Fibroblast of upper back skin (primary cell): ENCODE measurements around the gene TOM1.

Source experiments
- DNase-seq: peaks from one replicate; pipeline ENCODE4 v3.0.0-alpha.2; 2013

Gene TOM1

DNA sequence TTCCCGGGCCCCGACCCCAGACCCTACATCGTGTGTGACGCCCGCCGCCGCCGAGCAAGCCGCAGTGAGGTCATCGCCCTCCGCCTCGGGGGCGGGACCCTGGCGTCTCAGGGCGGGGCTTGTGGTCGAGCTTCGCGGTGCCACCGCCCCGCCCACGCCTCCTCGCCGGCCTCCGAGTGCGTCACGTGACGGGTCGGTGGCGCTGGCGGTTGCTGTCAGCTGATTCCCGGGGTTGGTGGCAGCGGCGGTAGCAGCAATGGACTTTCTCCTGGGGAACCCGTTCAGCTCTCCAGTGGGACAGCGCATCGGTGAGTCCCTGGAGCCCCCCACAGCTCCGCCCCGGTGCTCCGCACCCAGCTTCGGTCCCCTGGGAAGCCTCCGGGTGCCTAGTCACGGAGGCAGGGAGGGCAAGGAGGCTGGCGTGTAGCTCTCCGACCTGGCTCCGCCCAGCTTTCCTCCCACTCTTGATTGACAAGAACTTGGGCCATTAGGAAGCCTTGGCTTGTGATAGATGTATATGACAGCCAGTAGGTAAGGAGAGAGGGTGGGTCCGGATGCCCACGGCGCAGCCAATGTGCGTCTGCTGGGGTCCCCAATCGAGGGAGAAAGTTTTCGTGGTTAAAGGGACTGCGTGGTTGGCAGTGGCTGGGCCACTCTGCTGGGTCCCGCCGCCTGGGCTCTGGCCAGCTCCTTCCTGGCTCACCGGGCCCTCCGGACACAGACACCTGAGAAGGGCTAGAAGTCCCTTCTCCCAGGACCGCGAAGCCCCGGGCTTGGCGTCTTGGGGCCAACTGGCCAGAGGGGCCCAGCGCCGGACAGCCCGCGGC lies at the start of gene TOM1:
TSS of gene TOM1 (plus strand) at position 222 of the 827 bp plus-strand sequence. CDS start at position 257, 35 bp downstream.
- DNase-seq, result peak; percentile 99

DNA sequence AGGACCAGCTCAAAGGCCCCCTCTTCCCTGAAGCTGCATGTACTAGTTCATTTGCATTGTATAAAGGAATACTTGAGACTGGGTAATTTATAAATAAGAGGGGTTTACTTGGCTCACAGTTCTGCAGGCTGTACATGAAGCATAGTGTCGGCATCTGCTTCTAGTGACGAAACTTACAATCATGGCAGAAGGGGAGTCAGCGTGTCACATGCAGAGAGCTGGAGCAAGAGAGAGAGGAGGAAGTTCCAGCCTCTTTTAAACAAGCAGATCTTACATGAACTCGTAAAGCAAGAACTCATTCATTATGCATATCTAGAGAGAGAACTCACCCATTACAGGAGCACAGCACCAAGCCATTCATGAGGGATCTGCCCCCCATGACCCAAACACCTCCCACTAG lies 49.5 kb upstream of the TOM1 start:
- no peak for DNase-seq

DNA sequence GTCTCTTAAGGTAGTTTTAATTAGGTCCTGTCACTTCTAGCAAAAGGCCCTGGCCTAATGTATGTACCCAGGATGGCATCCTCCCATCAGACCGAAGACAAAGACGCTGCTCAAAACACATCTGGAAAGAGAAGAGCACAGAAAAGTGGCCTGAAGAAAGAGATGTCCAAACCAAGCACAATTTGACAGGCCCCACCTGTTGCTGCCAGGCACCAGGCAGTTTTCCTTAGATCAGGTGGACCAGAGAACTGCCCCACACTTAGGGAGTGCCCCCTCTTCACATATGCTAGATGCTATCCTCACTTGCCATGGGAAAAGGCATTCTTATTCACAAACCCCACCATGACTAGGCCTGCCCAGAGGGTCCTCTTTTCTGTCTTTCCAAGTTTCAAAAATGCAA lies 45.7 kb upstream of the TOM1 start:
- no peak for DNase-seq

DNA sequence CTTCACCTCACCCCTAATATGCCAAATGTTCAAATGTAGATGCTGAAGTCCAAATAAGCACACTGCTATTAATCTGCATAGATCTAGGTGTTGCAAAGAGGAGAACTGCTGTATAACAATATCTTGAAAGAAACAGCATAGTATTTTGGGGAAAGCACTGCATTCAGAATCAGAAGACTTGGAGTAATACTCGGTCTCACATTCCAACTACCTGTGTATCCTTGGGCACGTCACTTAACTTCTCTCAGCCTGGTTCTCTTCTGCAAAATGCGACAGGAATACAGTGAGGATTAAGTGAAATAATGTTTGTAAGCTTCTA lies 42.7 kb upstream of the TOM1 start:
- no peak for DNase-seq

DNA sequence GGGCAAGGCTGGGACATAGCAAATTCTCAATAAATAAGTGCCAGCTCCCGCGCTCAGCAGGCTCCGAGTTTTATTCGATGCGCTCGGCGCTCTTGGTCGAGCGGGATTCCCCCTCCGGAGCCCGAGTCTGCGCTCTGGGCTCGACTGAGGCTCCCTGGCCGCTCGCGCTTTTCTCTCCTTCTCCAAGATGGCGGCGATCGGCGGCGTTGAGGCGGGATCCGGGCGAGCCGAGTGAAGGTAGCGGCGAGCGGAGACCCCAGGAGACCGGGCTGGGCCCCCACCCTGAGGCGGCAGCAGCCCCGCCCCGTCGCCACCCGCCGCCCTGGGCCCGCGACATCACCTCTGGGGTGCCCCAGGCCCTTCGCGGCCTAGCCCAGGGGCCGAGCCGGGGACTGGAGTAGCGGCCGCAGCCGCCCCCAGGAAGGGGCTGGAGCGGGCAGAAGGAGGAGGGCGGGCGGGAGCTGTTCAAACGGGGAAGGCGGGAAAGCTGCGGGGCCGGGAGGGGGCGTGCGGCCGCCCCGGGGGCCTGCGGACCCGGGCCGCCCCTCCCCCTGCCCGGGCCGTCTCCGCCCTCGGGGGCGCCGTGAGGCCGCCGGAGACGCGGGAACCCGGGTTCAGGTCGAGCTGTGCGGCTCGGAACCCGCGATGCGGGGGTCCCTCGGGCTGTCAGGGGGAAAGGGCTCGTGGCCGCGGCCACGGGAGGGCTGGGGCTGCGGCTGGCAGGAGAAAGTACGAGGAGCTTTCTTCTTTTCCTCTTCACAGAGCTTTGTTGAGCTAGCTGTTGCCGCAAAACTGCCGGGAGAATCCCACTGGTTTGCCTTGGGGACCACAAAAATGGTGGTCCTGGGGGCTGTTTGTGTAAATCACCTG lies 42.1 kb upstream of the TOM1 start, which contains the start of gene HMGXB4:
TSS of gene HMGXB4 (plus strand) at position 173 of the 870 bp plus-strand sequence. CDS start 4,898 bp downstream, outside the sequence.
- peak; percentile 84 for DNase-seq

DNA sequence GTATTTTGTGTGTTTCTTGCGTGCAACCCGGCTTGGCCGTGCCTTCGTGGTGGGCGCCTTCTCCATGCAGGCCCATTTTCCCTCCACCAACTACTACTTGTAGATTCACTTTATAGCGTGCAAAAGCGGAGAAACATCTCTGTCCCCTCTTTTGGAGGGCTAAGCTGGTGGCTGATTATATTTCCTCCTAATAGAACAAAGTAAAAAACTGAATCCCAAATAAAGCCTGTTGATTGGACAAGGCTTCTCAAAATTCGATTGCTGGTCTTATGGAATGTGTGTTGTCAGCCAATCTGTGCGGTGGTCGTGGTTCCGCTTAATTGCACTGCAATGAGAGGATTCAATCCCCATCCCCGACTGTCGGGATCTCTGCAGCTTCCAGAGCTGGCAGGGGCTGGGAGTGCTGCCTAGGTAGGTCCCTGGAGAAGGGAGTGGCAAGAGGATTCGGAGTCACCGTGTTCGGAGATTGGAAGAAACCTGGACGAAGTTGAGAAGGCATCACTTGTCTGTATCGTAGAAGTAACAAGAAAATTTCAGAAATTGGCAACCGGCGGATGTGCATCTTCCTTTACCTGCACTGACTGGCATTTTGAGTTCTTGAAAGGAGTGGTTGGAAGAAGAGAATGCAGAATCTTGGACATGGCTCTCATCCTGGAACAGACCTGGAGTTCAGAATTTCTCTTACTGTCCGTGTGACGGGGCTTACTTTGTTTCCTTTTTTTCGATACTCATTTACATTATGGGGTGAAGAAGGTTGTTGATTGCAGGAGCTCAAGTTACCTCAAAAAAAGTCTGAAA lies 41.3 kb upstream of the TOM1 start:
- peak; percentile 51 for DNase-seq

DNA sequence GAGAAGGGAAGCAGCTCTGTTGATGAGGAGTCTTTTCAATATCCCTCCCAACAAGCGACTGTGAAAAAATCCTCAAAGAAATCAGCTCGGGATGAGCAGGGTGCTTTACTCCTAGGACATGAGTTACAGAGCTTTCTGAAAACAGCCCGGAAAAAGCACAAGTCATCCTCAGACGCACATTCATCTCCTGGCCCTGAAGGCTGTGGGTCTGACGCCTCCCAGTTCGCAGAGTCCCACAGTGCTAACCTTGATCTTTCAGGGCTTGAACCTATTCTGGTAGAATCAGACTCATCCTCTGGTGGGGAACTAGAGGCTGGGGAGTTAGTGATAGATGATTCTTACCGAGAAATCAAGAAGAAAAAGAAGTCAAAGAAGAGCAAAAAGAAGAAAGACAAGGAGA lies 34.7 kb upstream of the TOM1 start:
- DNase-seq, result no peak

DNA sequence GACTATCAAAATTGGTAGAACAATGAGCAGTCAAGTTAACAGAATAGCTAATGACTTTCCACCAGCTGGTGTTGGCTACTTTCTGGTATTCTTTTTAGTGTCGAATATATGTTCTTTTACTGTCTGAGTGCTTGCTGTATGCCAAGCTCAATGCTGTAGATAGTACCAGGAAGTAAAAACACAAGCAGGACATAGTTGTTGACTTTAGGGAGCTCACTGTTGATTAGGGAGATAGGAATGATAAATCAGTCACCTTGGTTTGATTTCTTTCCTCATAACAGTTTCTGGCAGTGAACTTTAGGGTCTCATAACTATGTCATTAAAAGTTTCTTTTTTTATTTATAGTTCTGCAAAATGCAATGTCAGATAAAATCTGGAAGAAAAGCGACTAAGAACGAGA lies 33.4 kb upstream of the TOM1 start:
- no peak for DNase-seq

DNA sequence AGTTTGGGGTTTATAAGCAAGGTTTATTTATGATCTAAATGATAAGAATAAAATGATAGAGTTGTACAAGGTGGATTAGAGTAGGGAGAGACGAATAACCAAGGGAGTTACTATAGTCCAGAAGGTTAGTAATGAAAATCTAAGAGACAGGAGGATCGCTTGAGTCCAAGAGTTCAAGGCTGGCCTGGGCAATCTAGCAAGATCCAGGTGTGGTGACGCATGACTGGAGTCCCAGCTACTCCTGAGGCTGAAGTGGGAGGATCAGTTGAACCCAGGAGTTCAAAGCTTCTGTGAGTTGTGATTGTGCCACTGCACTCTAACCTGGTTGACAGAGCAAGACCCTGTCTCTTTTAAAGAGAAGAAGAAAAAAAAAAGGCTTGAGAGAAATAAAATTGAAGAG lies 30.1 kb upstream of the TOM1 start:
- no peak for DNase-seq

DNA sequence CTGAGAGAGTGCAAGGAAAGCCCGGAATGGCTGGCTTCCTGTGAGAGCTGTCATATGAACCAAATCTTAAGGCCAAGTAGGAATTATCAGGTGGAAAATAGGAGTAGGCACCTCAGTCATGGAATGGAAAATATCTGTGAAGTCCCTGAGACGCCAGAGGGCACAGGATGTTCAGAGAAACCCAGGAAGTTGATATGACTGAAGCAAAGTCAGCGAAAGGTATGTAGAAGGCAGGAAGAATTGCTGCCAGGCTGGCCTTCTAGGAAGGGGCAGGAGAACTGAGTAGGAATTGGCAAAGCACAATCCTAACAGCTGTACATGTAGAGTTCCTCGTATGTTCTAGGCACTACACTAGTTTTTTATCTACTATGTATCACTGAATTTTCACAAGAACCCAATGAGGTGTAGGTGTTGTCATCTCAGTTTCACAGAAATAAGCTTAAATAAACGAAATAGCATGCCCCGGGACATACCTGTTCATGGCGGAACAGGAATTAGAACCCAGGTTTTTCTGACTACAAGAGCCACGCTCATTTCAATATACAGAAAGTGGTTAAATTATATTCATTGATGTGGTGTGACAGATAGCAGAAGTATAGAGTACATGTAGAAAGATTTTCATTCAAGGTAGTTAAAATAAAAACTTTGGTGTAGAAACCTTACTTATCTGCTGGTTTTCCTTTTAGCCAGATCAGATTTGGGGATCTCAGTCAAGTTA lies 25.4 kb upstream of the TOM1 start:
- no peak for DNase-seq

DNA sequence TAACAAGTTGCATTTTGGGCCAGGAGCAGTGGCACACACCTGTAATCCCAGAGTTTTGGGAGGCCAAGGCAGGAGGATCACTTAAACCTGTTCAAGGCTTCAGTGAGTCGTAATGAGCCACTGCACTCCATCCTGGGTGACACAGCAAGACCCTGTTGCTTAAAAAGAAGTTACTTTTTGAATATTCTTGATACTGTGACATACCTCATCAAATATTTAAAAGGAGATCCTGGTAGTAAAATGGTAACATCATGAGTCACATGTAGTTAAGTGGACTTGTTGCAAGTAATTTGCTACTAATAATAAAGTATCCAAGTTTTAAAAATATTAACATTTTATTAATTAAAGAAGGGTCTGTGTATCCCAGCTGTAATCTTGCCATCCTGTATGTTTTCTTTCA lies 24.1 kb upstream of the TOM1 start:
- peak; percentile 29 for DNase-seq

DNA sequence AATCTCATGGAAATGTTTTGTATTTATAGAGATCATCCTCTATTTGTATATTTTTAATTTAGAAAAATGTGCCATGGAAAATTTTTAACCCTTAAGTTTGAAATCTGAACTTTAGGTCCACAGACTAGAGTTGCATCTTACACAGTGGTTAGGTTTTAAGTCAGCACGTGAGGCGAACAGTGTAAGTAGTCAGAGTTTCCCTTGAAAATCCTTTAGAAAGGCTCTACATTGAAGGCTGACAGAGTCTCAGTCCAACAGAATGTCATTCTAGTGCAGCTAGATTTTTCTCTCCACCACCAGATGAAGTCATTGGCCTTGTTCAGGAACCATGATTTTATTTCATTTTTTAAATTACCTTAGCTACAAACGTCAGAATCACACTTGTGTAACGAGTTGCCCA lies 23.7 kb upstream of the TOM1 start:
- DNase-seq, result no peak

DNA sequence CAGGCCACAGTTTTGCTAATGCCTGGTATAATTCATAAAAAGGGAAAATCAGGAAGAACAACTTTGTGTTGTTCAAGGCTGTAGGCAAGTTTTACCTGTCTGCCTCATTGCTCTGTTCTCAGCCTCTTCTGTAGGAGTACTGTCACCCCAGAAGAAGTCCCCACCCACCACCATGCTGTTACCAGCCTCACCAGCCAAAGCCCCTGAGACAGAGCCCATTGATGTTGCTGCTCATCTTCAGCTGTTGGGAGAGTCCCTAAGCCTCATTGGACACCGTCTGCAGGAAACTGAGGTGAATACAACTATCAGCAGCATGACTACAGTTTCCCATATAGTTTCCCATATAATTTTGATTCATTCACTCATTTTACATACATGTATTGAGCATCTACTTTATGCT lies 11.6 kb upstream of the TOM1 start:
- no peak for DNase-seq

DNA sequence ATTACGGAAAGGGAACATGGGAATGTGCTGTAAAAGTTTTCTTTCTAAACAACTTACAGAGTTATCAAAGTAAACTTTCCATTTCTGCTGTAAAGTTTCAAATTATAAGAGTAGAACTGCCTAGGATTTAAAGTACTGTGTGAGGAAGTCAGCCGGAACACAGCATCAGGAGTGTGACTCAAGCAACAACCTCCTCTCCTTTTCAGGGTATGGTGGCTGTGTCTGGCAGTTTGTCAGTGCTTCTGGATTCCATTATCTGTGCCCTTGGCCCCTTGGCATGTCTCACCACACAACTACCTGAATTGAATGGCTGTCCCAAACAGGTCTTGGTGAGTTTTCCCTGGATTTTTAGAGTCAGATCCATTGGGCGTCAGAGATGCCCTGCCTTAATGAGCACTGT lies 6.9 kb upstream of the TOM1 start:
- DNase-seq, result no peak

DNA sequence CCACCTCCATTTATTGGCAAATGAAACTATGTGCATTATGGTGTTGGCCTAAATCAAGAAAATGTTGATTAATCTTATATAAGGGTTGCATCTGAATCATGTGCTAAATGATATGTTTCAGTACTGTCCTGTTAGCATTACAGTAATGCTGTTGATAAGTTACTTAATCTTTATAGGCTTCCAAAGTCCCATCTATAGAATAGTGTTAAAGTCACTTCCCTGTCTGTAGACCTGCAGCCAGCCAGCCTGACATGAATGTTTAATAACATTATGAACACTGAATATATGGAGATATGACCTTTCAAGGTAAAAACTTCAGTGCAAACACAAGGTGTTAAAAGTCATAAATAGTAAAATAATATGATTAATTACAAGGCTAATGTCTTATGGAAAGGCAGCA lies 3.6 kb upstream of the TOM1 start:
- no peak for DNase-seq

DNA sequence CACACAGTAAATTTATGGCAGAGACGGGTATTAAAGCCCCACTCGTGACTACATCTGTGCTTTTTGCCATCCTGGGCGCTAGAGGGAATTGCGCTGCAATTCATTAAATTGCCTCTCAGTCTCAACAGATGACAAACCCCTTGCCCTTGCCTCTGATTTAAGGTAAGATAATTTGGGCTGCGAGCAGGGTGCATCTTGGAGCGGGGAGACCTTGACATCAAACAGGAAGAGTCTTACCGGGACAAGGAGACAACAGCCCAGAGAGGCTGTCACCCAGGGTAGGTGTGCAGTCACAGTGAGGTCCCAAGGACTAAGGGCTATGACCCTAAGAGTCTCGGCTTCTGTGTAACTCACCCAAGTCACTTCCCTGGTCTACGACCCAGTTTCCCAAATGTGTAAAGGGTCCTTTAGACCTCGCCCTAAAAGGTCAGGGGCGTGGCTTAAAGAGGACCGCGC lies 449 bp upstream of the TOM1 start:
- DNase-seq, result no peak

DNA sequence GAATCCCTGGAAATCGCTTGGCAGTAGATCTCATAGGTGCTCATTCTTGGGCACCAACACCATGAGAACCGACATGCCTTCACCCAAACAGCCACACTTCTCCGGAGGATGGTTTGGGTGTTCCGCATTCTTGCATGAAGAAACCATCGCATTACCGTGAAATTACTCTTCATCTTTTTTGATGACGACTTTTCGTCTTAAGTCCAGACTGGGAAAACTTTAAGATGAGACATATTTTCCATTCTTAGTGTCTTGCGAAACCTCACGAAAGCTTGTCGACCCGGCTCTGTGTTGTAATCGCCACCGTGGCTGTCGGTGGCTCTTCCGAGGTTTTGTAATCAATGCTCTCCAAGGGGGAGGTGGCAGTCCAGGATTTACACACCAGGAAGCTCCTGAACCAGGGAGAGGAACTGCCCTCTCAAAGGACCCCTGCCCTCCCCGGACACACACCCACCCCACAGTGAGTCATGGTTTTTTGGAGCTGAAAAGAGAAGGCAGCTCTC lies 1.7 kb downstream of the TOM1 start:
- peak; percentile 93 for DNase-seq

DNA sequence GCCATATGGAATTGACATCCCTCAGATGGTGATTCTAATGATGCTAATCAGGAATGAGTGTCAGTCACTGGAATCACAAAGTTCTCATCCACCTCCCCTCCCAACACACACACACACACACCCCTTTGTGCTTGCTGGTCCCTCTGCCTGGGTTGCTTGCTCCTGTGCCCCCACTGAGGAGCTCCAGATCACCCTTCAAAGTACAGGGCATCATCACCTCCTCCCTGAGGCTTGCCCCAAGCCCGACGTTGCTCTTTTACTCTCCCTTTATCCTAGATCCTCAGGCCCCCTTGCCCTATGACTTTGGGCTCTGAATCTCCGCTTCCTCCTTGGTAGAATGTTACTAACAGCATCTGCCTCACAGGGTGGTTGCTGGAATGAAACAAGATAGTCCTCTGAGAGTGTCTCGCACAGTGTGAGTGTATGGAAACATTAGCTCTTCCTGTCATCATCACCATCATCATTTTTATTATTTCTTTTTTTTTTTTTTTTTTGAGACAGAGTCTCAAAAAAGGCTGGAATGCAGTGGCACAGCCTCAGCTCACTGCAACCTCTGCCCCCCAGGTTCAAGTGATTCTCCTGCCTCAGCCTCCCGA lies 3.4 kb downstream of the TOM1 start:
- DNase-seq, result peak; percentile 40

DNA sequence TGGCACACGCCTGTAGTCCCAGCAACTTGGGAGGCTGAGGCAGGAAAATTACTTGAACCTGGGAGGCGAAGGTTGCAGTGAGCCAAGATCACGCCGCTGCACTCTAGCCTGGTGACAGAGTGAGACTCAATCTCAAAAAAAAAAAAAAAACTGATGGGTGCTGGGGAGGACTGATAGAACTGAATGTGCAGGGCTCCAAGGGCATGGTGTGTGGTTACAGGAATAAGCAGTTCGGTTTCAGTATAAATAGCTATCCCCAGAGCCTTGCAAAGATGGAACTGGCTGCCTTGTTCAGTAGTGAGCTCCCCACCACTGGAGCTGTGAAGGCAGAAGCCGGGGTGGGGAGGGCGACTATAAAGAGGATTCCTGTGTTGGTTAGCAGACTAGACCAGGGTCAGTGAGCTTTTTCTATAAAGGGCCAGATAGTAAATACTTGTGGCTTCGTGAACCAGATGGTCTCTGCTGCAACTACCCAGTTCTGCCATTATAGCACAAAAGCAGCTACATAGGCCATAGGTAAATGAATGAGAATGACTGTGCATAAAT lies 5.9 kb downstream of the TOM1 start:
- no peak for DNase-seq

DNA sequence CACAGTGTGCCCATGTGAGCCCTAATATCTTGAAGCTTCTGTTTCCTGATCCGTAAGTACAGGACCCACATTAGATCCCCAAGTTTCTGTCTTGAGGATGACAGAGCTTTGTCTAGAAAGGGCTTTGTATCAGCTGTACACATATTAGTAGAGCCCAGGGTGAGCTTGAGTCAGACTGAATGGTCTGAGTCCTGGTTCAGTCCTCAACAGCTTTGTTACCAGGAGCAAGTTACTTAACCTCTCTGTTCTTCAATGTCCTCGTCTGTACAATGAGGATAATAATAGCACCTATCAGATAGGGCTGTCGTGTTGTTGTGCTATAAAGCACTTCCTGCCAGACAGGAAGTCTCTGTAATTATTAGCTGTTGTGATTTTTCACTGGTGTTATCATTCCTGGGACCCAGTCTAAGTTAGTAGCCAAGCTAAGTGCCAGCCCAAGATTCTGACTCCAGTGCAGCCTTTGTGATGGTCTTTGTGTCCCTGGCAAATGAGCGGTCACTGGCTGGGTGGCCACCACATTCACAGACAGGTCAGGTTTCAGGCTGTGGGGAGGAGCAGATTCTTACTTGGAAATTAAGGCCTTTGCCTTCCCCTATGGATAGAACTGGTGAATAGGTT lies 6.8 kb downstream of the TOM1 start:
- DNase-seq, result no peak

DNA sequence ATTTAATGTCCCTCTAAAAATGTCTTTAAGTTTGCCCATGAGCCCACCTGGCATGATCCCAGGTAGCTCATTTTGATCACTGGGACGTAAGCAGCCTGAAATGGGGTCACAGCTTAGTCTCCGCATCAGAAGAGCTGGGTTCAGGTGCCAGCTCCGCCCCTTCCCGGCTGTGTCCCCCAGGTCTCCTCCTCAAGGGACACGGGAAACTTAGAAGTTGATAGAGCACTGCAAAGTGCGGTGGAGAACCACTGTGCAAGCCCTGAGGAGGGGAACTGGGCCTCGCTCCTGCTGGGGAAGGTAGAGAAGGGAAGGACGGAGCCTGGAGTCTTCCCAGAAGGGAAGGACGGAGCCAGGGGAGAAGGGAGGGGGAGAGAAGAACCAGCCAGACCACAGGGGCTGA lies 7.7 kb downstream of the TOM1 start:
- DNase-seq, result no peak
